DOHH2 (cell line): ENCODE measurements around the gene BLID.

Source experiments
- CTCF ChIP-seq: fragments of 200-600 bp; sonication (generic); IDR thresholded peaks from one replicate; pipeline ENCODE4 v1.5.1; 2014; ENCODE audit warnings: antibody characterized with exemption, mild to moderate bottlenecking, low read depth, low read length; ENCODE audit not compliant: poor library complexity, severe bottlenecking
- EZH2phosphoT487 ChIP-seq: fragments of 200-600 bp; sonication (generic); IDR thresholded peaks from 2 replicates; pipeline ENCODE4 v1.6.1; 2017; ENCODE audit warnings: borderline replicate concordance, mild to moderate bottlenecking, antibody characterized with exemption, low read length, moderate library complexity, mixed read lengths

DNA sequence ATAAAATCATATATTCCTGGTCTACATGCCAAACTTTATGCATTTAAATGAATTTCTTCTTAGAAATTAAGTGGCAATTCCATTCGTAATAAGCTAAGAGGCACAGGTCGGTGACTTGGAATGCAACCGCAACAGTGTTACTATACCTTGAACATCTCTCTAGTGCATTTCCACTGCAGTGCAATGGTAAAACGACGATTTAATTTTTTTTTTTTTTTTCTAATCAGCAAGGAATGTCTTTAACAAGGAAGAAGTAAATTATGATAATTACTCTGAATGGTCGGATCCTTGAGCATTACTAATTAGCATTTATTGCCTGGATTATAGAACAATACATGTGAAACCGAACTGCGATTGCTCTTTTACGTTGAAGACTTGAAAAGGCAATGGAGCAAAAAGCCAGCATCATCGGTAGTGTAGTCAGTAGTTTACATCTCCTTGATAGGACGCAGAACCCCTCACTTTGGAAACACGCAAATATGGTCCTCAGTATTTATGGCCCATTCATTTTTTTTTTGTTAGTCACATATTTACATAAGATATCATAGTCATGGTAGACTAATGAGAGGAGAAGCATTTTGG lies 20.2 kb downstream of the BLID start:
- TF ChIP-seq CTCF (no peak), EZH2phosphoT487 (no peak)
